Measurements from ENCODE around the gene JAG1. TPM values are rescaled to one million over a fixed set of nuclear protein-coding genes. Genes with fewer than 3 reads are reported as not detected.

Gene JAG1
- total RNA-seq, 2 experiments from 2014 or later, result 0.32 to 0.67 TPM

DNA sequence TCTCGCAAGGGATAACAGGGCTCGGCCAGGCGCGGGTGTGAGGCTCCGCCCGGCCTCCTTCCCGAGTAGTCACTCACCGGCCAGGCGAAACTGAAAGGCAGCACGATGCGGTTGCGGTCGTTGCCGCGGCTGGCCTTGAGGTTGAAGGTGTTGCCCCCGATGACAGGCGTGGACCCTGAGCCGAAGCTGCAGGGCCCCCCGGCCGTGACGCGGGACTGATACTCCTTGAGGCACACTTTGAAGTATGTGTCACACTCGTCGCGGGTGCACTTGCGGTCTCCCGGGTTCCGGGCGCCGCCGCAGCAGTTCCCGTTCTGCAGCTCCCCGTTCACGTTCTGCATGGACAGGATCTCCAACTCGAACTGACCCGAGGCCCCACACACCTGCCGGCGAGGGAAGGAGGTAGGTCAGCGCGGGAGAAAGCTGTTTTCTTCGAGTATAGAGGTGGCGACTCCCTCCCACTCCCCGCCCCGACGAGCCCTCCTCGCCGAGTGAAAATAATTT, 1.1 kb downstream of the JAG1 start:
- Histone ChIP-seq H4K20me1 (ENCODE audit: insufficient read depth, low read length) (0 out of 2 replicates have a peak, but pooled peaks cover 3% of the 10 kb centered on the region), H3K27ac (ENCODE audit: low read depth, low read length, poor library complexity, severe bottlenecking) (no peak overlapping the region), H2AFZ (ENCODE audit: low read length) (peak overlapping the region; percentile 81; the same call in 1 of the 2 replicates), H3K4me3 (ENCODE audit: low read depth, low read length, poor library complexity, severe bottlenecking) (peak overlapping the region; percentile 67), H3K9me3 (ENCODE audit: low read length) (no peaks in the 10 kb centered on the region), H3K9me2 (ENCODE audit: insufficient read depth, low read length) (no peaks in the 10 kb centered on the region), H3K4me1 (ENCODE audit: insufficient read depth, low read length, poor library complexity, severe bottlenecking) (peaks cover 40% of the 10 kb centered on the region), H3K79me2 (ENCODE audit: insufficient read depth, low read depth, low read length) (no peaks in the 10 kb centered on the region), H3K4me2 (ENCODE audit: low read length) (peak overlapping the region; percentile 83), H3K36me3 (ENCODE audit: insufficient read depth, low read length) (no peaks in the 10 kb centered on the region)
- no TSS peak for BruUV-seq (replicated peaks)
- CTCF ChIA-PET (ENCODE audit: unreplicated experiment), result no interaction called here
- POLR2A ChIA-PET, result interaction anchor here (0.7 kb wide), 1 partner anchor 42 kb away, joined by 4 read pairs; no protein-coding TSS in a partner anchor
- intact Hi-C loops (cut with micrococcal nuclease; ENCODE audit: unreplicated experiment), result loop anchor here (5.0 to 10.0 kb wide), 4 partner anchors 120 to 1058 kb away; partner anchors contain the start of gene ANKEF1
- DNase-seq (ENCODE audit: low spot score), result peak; percentile 24
- TF ChIP-seq EZH2phosphoT487 (IDR thresholded peaks at IDR 0.05; ENCODE audit: borderline replicate concordance, low read depth, low read length) (no peak), CTCF (conservative IDR thresholded peaks at IDR 0.05; ENCODE audit: low read length) (no peak)

GRCh38 chr20:10671919-10672623, 1.7 kb downstream of the JAG1 start:
- CTCF ChIA-PET (ENCODE audit: unreplicated experiment), result no interaction called here
- Histone ChIP-seq H3K4me1 (ENCODE audit: insufficient read depth, low read length, poor library complexity, severe bottlenecking) (peaks cover 40% of the 10 kb centered on the region), H2AFZ (ENCODE audit: low read length) (peak overlapping the region; percentile 81; the same call in 1 of the 2 replicates)

More at GRCh38 chr20:10671919-10672623, 1.7 kb downstream of the JAG1 start:
- Histone ChIP-seq H3K4me3 (ENCODE audit: low read depth, low read length, poor library complexity, severe bottlenecking) (peak overlapping the region; percentile 67), H3K9me2 (ENCODE audit: insufficient read depth, low read length) (no peaks in the 10 kb centered on the region), H4K20me1 (ENCODE audit: insufficient read depth, low read length) (0 out of 2 replicates have a peak, but pooled peaks cover 3% of the 10 kb centered on the region), H3K36me3 (ENCODE audit: insufficient read depth, low read length) (no peaks in the 10 kb centered on the region), H3K9me3 (ENCODE audit: low read length) (no peaks in the 10 kb centered on the region), H3K79me2 (ENCODE audit: insufficient read depth, low read depth, low read length) (no peaks in the 10 kb centered on the region), H3K27ac (ENCODE audit: low read depth, low read length, poor library complexity, severe bottlenecking) (no peak overlapping the region), H3K4me2 (ENCODE audit: low read length) (peak overlapping the region; percentile 83)
- POLR2A ChIA-PET, result interaction anchor here (0.7 kb wide), 1 partner anchor 41 kb away, joined by 4 read pairs; no protein-coding TSS in a partner anchor
- intact Hi-C loops (cut with micrococcal nuclease; ENCODE audit: unreplicated experiment), result loop anchor here (5.0 to 10.0 kb wide), 4 partner anchors 120 to 1057 kb away; partner anchors contain the start of gene ANKEF1
- TF ChIP-seq CTCF (conservative IDR thresholded peaks at IDR 0.05; ENCODE audit: low read length) (no peak), EZH2phosphoT487 (IDR thresholded peaks at IDR 0.05; ENCODE audit: borderline replicate concordance, low read depth, low read length) (no peak)
- BruUV-seq (replicated peaks), result no TSS peak
- DNase-seq (ENCODE audit: low spot score), result no peak

Data from OCI-LY7 (cell line).